Epidermal melanocyte (primary cell): ENCODE data around the gene PLS3.
"Not testable (repeated sequence)": the region's sequence is repeated elsewhere in the genome, so short reads cannot be mapped to it uniquely, and the experiment has no call there.

ENCODE experiments used
- DNase-seq: peaks from one replicate; pipeline ENCODE4 v3.0.0; 2011; ENCODE audit warnings: low spot score; ENCODE audit not compliant: insufficient read length

The PLS3 gene

DNA sequence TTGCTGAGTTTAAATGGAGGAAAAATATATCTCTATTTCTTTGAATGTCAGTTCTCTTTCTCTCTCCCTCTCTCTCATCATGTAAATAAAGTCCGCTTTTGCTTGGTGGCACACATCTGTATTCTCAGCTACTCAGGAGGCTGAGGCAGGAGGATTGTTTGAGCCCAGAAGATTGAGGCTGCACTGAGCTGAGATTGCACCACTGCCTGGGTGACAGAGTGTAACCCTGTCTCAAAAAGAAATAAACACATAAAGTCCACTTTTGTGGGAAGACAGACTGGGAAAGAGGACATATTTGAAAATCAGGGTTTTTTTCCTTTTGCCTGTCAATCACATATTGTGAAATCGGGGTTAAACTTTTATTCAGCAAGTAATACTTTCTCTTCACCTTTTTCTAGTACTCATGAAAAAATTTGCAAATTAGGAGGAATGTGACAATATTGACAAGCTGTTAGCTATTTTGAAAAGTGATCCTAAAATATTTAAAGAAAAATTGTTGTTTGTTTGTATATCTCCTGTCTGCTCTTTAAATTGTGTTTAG, 42.6 kb downstream of the PLS3 start:
- no peak for DNase-seq

- no peak for DNase-seq
These were observed 45.9 kb downstream of the PLS3 start for GRCh38 chrX:115606861-115607260.

DNA sequence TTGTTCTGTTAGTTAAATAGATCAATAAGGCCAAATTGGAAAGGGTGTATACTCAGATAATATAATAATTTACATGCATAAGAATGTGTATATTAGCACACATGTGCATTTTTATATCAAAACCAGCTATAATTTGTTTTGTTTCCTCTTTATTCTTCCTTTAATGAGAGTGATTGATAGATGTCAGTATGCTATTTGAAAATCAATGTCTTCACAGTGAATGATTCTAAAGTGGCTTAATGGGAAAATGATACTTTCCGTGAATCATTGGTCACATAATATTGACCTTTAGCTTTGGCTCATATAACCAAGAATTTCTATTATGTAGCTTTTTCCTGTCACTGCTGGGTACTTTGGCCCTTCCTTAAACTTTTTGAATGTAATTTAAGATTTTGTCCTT, 48.6 kb downstream of the PLS3 start:
- DNase-seq: no peak

DNA sequence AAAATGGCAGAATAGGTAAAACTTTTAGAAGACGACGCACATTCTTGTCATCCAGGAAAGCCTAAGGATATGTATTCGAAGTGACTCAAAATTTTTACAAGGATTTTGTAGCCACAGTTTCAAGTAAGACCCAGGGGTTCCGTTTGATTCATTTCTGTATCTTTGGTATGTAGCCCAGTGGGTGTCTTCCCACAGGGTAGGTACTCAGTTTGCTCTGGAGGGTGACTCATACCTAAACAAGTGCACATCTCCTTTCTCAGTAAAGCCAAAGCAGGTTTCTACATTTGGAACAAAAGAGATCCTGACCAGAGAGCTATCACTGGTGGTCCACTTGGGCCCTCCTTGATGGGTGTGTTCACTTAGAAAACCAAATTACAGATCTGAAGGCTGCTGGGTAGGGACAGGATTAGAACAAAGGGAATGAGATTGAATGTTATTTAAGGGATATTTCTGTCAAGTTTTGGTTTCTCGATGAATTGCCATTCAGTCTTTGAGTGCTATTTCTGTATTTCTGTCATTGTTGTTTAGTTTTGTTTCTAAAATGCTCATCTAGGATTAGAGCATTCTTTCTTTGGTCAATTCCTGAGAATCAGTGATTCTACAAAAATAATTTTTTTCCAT, 56.1 kb downstream of the PLS3 start:
- no peak for DNase-seq

GRCh38 chrX:115622534-115622933, 61.6 kb downstream of the PLS3 start:
- no peak for DNase-seq

GRCh38 chrX:115624916-115625315, 63.9 kb downstream of the PLS3 start:
- no peak for DNase-seq

GRCh38 chrX:115625572-115626301, 64.8 kb downstream of the PLS3 start:
- peak; percentile 19 for DNase-seq

DNA sequence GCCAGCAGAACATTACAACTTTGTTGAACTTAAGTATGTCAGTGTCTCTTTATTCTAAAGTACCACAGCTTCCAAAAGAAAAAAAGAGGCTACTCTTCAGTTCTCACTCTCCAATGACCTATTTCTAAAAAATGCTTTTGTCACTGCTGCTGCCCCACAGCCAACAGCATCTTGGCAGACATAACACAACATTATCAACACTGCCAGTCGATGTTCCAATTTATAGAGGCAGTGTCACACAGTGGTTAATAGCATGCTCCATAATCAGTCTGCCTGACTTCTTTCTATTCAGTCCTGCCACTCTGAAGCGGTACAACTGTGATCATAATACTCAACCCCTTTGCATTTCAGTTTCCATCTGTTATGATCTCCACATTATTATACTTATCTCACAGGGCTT, 69.2 kb downstream of the PLS3 start:
- DNase-seq: no peak

GRCh38 chrX:115632455-115632854, 71.5 kb downstream of the PLS3 start:
- no peak for DNase-seq

DNA sequence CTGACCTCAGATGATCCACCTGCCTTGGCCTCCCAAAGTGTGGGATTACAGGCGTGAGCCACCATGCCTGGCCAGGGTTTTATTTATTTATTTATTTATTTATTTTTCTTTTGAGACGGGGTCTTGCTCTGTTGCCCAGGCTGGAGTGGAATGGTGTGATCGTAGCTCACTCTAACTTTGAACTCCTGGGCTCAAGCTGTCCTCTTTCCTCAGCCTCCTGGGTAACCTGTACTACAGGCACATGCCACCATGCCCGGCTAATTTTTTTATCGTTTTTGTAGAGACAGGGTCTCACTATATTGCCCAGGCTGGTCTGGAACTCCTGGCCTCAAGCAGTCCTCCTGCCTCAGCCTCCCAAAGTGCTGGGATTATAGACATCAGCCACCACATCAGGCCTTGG, 72.4 kb downstream of the PLS3 start:
- not testable (repeated sequence) for DNase-seq

GRCh38 chrX:115639334-115639880, 78.4 kb downstream of the PLS3 start:
- DNase-seq: no peak

DNA sequence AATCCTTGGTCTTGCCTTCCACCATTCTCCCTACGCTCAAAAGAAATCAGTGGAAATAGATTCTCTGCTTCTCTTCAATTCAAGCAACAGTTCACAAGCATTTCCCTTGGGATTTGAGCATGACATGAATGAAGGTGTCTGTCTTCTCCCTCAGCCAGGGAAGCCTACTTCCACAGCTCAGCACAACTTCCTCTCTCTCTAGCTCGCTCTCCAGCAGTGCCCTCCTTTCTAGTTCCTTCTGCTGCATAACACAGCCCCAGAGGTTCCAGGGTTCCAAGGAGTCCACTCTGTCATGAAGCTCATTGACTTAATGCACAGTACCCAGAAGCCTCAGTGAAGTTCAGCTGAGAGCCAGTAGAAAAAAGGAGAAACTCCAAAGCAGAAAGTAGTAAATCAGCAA, 81.3 kb downstream of the PLS3 start:
- DNase-seq: no peak

DNA sequence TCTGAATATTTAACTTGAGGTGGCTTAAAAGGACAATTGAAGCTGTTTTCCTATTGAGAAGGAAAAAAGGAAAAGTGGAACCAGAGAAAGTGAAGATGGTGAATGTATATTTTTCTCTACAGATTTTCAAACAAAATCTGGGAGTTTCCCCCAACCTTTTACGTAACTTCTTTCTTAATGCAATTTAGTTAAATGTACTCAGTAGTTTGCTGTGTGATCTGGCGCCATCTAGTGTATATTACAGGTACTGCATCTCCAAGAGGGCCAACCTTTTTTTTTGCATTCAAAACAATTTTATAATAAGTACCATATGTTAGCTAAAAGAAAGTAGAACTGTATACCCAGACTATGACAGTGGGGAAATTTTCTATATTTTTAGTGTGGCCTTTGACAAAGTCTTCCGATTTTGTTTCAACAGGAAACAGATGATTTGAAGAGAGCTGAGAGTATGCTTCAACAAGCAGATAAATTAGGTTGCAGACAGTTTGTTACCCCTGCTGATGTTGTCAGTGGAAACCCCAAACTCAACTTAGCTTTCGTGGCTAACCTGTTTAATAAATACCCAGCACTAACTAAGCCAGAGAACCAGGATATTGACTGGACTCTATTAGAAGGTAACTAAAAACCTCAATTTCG, 82.0 kb downstream of the PLS3 start:
- DNase-seq: peak; percentile 19

- DNase-seq: not testable (repeated sequence)
These were observed 83.4 kb downstream of the PLS3 start for GRCh38 chrX:115644397-115644796.

DNA sequence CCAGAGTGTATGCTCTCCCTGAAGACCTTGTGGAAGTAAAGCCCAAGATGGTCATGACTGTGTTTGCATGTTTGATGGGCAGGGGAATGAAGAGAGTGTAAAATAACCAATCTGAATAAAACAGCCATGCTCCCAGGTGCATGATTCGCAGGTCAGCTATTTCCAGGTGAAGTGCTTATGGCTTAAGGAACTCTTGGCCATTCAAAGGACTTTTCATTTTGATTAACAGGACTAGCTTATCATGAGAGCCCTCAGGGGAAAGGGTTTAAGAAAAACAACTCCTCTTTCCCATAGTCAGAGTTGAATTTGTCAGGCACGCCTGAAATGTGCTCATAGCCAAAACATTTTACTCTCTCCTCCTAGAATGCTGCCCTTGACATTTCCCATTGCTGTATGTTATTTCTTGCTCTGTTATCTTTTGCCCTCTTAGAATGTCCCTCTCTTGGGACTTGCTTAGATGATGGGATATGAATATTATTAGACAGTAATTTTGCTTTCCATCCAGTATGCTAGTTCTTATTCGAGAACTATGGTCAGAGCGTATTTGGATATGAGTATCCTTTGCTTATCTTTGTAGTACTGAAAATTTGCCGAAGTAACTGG, 88.6 kb downstream of the PLS3 start:
- DNase-seq: no peak

GRCh38 chrX:115650449-115650848, 89.5 kb downstream of the PLS3 start:
- DNase-seq: no peak

DNA sequence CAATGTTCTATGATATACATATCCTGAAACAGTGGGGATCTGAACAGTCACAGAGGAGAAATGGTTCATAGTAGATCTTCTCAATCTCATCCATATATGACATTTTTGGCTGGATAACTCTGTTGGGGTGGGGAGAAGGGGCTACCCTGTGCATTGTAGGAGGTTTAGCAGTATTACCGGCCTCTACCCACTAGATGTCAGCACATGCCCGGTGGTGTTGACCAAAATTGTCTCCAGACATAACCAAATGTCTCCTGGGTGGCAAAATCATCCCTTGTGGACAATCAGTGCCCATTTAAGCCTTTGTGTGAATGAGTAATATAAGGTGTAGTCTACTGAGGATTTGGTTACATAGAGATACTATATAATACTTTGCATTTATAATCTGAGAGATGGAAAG, 89.9 kb downstream of the PLS3 start:
- no peak for DNase-seq

GRCh38 chrX:115652221-115652620, 91.2 kb downstream of the PLS3 start:
- DNase-seq: no peak

GRCh38 chrX:115665122-115665521, 104.1 kb downstream of the PLS3 start:
- DNase-seq: no peak

- DNase-seq: no peak
These were observed 118.5 kb downstream of the PLS3 start for GRCh38 chrX:115679460-115679859.

DNA sequence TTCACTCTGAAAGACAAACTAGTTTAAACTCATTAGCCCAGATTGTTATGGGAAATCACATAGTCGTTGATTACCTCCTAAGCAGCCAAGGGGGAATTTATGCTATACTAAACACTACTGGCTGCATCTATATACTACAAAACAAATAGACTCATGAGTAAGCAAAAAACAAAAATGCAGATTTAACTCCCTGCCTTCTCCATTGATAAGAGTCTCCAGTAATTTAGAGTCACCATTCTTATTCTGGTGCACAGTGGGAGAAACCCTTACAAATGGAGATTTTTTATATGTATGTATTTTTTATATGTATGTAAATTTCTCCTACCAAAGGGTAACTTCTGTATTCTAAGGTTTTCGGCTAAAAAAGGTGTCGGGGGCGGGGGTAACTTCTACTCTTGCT, 126.6 kb downstream of the PLS3 start:
- no peak for DNase-seq

- DNase-seq: no peak
These were observed 129.0 kb downstream of the PLS3 start for GRCh38 chrX:115689931-115690330.
